Mucosa of gallbladder (tissue), 1 donor: ENCODE data around the gene DYNC2I2. TPM values are rescaled to one million over a fixed set of nuclear protein-coding genes. Genes with fewer than 3 reads are reported as not detected.
"Not testable (repeated sequence)": the region's sequence is repeated elsewhere in the genome, so short reads cannot be mapped to it uniquely, and the experiment has no call there.

Experiments
- DNase-seq: peaks from one replicate; pipeline ENCODE4 v3.0.0-alpha.2; 2020; ENCODE audit warnings: low spot score
- total RNA-seq: library from RNA; stranded (reverse); gene quantifications from one replicate; pipeline ENCODE4 v1.2.1, GENCODE V29; 2021
- donor health status: DM: no; HTN: no; CAD: no.

Gene DYNC2I2
- total RNA-seq, 1 donor from 2014 or later, result 56.7 TPM

DNA sequence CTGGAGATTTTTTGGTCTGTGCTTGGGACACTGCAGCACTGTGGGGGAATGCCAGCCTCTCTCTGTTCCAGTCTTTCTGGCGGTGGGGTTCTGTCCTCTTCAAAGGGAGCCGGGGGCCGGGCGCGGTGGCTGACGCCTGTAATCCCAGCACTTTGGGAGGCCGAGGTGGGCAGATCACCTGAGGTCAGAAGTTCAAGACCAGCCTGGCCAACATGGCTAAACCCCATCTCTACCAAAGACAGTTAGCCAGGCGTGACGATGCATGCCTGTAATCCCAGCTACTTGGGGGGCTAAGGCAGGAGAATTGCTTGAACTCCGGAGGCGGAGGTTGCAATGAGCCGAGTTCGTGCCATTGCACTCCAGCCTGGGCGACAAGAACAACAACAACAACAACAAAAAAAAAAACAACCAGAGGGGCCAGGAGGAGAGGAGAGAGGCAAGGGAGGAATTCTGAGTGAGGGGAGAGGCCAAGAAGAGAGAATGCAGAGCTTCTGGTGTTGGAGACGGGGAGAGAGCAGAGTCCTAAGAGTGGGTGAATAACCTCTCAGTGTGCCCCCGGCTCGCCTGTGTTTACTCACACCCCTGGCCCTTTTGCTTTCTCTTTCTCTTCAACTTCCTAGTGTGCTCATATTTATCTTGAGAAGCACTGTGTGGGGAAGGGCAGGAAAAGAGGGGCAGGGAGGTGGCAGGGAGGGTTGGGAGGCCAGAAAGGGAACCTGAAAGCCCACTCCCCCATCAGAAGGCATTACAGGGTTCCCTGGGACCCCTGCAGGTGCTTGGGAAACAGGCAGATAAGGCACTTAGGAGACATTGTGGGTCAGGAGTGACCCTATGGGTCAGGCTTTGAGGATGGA lies 29.2 kb upstream of the DYNC2I2 start:
- no peak for DNase-seq

DNA sequence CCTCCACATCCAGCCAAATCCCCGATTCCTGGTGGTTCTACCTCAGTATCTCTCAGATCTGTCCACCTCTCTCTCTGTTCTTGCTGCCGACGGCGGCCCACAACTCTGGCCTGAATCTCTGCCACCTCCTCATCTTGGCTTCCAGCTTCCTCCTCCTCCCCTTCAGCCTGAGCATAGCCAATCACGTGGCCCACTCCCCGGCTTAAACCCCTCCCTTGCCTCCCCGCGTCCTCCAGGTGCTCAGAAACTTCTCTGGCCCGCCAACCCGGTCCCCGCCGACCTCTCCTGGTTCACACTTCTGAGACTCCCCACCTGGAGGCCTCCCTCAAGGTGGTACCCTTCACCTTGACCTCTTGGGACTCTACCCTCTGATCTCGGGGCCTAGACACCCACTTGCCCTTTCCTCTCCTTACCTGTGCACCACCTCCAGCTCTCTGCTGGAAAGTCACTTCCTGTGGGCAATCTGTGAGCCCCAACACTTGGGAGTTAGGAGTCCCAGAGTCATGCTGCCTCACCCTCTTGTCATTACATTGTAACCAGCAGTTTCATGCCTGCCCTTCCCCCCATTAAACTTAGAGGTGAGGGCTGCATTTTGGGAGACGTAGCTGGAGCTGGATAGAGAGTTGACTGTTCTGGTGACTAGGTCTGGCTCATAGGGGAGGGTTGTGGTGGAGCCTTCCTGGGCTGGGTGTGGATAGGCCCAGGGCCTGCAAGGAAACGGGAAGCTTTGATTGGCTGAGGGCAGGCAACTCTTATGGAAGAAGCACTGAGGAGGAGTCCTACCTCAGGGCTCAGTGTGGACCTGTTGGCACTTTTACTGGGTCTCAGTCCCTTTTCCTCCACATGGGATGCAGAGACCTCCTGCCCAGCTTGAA lies 27.9 kb upstream of the DYNC2I2 start:
- peak; percentile 85 for DNase-seq

DNA sequence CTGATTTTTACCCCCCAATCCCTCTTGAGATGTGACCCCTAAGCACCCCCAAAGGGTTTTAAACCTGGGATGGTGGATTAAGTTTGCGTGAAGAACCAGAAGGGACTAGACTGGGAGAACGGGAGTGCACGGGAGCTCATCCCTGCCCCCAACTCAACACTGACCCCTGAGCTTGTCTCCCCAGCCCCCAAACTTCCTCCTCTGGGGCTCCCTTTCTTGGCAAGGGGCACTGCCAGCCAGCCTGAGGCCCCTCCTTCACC lies 27.3 kb upstream of the DYNC2I2 start:
- no peak for DNase-seq

DNA sequence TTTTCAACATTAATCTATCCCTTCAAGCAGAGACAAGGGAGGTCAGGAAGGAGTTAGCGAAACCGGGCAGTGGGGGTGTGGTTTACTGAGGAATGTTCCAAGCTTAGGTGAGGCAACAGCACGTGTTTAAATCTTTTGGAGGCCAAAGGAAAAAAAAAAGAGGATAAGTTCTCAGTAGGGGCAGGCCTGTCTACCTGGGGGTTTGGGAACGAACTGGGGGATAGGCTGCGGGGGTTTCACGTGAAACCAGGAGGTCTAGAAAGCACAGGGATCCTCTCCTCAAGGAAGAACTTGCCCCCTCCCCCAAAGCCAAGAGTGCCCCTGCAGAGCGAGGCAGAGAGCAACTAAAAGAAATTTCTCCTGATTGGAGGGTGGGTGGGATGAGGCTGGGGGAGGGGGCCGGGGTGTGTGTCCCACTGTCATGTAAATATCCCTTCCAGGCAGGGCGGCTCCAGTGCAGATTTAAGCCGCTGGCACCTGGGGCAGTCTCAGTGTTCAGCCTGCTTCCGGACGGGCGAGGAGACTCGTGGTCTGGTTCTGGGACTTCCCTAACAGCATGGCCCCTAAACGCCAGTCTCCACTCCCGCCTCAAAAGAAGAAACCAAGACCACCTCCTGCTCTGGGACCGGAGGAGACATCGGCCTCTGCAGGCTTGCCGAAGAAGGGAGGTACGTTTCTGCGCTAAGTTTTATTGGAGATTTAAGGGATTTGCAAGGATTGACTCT lies 26.9 kb upstream of the DYNC2I2 start:
- peak; percentile 66 for DNase-seq

DNA sequence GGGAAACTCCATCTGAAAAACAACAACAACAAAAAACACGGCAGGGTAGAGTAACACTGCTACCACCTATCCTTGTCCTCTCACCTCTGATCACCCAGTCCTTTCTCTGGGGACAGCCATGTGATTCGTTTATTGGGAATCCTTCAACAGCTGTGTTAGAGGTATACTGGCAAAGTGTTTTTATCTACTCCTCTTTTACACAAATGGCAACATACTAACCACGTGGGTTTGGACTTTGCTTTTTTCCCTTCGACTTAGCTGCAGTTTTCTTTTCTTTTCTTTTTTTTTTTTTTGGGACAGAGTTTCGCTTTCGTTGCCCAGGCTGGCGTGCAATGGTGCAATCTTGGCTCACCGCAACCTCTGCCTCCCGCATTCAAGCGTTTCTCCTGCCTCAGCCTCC lies 21.1 kb upstream of the DYNC2I2 start:
- no peak for DNase-seq

DNA sequence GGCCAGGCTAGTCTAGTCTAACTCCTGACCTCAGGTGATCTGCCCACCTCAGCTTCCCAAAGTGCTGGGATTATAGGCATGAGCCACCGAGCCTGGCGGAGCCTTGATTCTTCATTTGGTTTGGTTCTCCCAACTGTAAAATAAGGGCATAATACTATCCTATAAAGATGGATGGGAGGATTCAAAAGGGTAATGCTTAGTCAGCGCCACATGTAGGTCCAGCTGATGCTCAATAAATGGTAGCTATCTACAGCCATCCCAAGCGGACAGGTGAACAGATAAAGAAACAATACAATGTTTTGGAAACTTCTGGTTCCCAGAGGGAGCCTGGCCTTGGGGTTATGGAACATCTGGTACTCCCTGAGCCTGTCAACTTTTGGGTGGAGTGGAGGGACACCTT lies 18.7 kb upstream of the DYNC2I2 start:
- no peak for DNase-seq

DNA sequence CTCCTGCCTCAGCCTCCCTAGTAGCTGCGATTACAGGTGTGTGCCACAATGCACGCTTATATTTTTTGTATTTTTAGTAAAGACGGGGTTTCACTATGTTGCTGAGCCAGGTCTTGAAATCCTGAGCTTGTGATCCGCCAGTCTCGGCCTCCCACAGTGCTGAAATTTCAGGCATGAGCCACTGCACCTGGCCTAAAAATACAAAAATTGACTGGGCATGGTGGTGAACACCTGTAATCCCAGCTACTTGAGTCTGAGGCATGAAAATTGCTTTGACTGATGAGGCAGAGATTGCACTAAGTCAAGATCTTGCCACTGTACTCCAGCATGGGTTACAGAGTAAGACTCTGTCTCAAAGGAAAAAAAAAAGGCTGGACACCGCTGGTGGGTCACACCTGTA lies 13.1 kb upstream of the DYNC2I2 start:
- no peak for DNase-seq

DNA sequence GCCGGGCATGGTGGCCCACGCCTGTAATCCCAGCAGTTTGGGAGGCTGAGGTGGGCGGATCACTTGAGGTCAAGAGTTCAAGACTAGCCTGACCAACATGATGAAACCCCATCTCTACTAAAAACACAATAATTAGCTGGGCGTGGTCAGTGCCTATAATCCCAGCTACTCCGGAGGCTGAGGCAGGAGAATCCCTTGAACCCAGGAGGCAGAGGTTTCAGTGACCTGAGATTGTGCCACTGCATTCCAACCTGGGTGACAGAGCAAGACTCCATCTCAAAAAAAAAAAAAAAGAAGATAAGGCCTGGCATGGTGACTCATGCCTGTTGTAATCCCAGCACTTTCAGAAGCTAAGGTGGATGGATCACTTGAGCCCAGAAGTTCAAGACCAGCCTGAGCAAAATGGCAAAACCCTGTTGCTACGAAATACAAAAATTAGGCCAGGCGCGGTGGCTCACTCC lies 9.9 kb upstream of the DYNC2I2 start:
- DNase-seq, result not testable (repeated sequence)

DNA sequence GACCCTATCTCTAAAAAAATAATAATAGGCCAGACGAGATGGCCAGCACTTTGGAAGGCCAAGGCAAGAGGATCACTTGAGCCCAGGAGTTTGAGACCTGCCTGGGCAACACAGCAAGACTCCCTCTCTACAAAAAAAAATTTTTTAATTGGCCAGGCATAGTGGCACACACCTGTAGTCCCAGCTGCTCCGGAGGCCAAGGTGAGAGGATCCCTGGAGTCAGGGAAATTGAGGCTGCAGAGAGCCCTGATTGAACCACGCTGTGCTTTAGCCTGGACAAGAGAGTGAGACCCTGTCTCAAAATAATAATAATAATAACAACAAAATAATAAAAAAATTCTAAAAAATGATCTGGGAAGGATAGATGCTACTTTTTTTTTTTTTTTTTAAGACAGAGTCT lies 1.1 kb upstream of the DYNC2I2 start:
- DNase-seq, result no peak

DNA sequence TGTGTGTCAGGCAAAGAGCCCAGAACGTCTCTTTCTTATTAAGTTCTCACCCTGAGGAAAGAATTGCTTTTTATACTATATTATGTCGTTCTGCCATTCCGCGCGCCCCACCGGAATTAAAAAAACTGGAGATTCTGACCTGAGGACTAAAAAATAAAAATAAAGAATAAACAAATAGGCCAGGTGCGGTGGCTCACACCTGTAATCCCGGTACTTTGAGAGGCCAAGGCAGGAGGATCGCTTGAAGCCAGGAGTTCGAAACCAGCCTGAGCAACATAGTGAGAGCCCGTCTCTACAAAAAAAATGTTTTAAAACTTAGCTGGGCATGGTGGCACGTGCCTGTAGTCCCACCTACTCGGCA lies 677 bp upstream of the DYNC2I2 start:
- no peak for DNase-seq

DNA sequence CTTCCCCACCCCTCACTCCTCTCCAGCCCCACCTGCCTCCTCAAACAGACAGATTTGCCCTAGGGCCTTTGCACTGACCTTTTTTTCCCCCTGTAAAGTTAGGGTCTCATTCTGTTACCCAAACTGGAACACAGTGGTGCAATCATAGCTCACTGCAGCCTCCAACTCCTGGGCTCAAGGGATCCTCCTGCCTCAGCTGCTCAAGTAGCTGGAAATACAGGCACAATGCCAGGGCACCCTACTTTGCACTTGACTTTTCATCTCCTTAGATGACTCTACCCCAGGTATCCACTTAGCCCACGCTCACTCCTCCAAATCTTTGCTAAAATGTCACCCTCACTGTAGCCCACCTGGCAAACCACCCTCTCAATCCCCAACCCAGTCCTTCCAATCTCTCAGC lies 2.2 kb downstream of the DYNC2I2 start:
- DNase-seq, result no peak

DNA sequence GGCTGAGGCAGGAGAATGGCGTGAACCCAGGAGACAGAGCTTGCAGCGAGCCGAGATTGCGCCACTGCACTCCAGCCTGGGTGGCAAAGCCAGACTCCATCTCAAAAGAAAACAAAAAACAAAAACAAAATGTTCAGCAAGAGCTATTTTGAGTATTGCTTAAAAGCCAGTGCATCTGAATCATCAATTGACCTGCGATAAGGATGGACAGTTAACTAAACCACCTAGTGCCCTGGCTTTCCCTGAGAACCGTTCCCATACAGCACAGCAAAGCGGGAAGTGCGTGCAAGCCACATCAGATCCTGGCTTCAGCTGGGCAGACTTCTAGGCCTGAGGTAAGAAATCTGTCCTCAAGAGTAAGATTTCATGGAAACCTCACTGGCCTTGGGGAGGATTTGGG lies 2.7 kb downstream of the DYNC2I2 start:
- no peak for DNase-seq

DNA sequence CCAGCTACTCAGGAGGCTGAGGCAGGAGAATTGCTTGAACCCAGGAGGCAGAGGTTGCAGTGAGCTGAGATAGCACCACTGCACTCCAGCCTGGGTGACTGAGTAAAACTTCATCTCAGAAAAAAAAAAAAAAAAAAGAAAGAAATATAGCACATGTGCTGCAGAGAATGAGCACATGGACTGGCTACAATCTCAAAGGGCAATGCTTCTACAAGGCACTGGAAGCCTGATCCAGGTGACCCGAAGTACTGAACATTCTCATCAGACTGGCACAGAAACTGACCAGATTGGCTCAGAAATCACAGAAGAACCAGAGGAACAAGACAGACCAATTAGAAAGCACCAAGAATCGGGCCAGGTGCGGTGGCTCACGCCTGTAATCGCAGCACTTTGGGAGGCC lies 4.8 kb downstream of the DYNC2I2 start:
- no peak for DNase-seq

DNA sequence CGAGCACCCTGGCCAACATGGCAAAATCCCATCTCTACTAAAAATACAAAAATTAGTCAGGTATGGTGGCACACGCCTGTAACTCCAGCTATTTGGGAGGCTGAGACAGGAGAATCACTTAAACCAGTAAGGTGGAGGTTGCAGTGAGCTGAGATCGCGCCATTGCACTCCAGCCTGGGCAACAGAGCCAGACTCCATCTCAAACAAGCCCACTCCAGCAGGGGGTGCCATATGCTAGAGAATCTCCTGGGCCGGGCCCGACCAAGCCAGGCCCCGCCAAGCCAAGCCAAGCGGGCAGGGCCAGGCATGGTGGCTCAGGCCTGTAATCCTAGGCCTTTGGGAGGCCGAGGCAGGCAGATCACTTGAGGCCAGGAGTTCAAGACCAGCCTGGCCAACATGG lies 8.4 kb downstream of the DYNC2I2 start:
- DNase-seq, result peak; percentile 45

DNA sequence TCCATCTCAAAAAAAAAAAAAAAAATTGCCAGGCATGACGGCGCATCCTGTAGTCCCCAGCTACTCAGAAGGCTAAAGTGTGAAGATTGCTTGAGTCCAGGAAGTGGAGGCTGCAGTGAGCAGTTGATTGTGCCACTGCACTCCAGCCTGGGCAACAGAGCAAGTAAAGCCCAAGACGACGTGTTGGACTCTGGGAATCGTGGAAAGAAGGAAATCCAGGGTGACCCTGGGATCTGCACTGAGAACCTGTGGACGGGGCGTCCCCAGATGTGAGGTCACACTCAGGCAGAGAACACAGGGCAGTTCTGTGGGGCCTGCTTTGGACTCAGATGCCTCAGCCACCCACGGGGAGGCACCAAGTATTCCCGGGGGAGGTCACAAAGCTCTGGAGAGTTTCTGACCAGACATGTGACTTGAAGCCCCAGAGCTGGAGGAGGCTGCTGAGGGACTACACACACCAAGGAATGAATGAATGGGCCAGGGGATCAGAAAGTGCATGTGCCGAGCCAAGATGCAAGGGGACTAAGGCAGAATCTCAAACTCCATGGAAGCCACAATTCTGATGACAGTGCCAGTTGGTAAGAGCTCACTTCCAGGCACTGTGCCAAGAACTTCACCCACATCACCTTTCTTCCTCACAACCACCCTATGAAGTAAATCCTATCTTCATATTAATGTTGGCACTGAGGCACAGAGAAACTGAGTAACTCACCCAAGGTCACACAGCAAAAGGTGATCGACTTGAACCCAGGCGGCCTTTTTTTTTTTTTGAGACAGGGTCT lies 12.9 kb downstream of the DYNC2I2 start:
- no peak for DNase-seq

DNA sequence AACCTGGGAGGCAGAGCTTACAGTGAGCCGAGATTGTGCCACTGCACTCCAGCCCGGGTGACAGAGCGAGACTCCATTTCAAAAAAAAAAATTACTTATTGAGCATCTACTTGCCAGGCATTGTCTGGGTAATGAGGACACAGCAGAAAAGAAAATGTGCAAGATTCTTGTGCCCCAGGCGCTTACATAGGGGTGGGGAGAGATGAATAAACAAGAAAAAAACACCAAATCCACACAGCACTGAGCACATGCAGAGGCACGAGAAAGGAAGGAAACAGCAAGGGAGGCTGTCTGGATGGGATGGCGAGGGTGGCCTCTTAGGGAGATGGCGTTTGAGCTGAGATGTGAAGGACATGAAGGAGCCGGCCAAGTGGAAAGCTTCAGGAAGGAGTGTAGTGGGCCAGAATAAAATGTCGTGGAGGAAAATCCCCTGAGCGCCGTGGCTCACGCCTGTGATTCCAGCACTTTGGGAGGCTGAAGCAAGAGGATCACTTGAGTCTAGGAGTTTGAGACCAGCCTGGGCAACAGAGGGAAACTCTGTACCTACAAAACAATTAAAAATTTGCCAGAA lies 13.9 kb downstream of the DYNC2I2 start:
- DNase-seq, result no peak

DNA sequence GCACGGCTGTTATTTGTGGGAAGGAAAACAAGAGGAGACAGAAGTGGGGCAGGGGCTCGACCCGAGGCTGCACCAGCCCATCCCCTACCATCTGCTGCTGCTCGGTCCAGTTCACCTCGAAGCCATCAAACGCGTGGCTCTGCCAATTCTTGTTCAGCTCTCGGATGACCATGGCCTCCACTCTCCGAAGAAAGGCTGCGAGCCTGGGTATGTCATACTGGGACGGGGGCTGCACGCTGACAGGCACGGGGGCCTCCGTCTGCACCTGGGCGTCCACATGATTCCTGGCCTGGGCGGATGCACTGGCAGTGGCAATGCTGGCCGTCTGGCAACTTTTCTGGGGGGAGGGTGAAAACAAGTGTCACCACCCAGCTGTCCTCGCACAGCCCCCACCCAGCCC lies 16.0 kb downstream of the DYNC2I2 start:
- no peak for DNase-seq

DNA sequence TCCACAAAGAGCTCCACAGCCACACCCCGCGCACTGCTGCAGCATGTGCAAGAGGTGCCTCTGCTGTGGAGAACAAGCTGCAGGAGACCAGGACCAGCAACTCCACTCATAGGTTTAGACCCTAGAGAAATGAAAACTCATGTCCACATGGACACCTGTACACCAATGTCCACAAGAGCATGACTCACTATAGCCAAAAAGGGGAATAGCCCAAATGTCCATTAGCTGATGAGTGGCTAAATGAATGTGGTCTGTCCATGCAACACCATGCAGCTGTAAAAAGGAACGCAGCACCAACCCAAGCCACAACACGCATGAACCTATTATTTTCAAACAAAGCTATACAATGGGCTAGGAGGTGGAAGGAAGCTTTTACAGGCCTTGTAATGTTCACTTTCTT lies 18.1 kb downstream of the DYNC2I2 start:
- no peak for DNase-seq

DNA sequence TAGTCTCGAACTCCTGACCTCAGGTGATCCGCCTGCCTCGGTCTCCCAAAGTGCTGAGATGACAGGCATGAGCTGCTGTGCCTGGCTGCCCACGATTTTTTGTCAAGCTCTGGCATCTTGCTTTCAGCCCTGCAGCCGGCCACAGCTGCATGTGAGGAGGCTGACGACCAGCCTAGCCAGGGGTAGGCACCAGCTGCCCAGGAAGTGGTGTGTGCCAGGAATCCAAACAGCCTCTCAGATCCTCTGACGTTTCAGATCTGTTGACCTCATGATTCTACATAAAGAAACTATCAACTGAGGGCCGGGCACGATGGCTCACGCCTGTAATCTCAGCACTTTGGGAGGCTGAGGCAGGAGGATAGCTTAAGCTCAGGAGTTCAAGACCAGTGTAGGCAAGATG lies 19.0 kb downstream of the DYNC2I2 start:
- DNase-seq, result no peak

DNA sequence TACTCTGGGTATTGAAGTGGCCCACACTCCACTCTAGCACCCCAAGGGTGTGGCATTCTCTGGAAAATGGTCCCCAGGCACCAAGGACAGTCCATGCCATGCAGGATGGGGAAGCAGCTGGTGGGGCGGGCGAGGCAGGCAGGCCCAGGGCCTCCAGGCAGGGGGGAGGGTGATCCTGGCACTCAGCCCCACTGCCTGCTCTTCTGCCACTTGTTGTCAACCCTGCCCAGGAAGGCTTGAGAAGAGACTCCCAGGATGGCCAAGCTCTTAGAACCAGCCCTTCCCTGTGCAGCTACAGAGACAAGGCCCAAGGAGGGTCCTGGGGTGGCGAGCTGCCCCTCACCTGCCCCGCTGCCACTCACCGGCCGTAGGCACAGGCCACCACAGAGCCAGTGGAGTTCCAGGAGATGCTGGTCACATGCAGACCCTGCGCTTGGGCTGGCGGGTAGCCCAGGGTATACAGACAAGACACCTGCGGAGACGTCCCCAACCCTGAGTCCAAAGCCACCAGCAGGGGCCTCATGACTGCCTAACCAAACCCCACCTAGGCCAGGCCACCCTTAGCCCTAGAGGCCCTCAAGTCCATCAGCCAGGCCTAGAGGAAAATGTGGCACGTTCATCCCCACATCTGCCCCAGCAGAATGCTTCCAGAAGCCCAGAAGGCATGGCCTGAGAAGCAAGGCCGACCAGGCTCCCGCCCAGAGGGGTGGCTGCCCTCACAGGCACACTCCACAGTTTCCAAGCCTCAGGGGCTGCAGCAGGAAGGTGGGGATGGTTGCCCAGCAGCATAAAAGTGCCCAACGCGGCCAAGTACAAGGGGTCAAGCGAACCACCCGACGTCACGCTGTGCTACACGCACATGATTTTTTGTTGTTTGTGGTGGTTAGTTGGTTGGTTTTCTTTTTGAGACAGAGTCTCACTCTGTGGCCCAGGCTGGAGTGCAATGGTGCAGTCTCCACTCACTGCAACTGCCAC lies 19.8 kb downstream of the DYNC2I2 start:
- no peak for DNase-seq
